T-helper 2 cell treated with Interferon-gamma antibody and Interleukin-4, amounts not matched to agents 100 ng/mL and 5 ng/mL, for 36 hours (primary cell): Measurements from ENCODE around the gene BHMT2. TPM values are rescaled to one million over a fixed set of nuclear protein-coding genes. Genes with fewer than 3 reads are reported as not detected.

Experiments
- intact Hi-C: fragments of 100-400 bp; cut with micrococcal nuclease; formaldehyde crosslinking; loops from one replicate; pipeline ENCODE4 v1.15.1; 2023
- total RNA-seq: library from RNA; stranded (reverse); gene quantifications from 2 replicates; pipeline ENCODE4 v1.2.3, GENCODE V29; 2022

The BHMT2 gene
- total RNA-seq, 1 donor from 2014 or later = not detected

DNA sequence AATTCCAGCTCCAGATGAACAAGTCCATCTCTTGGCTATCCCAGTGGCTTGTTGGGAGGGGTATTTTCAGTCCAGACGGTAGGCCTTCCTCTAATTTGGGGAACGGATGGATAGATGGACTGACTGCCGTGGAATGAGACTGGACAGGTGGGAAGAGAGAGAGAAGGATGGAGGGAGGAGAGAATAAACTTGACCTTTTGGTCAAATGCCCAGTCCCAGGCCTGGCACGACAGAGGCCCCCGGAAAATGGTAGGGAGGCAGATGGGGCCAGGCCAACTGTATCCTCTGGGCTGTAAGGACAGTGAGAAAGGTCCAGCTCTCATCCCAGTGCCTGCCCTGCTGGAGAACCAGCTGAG, 43.1 kb downstream of the BHMT2 start:
- intact Hi-C loops = loop anchor here (5.0 to 10.0 kb wide), 2 partner anchors 90 to 788 kb away; no protein-coding TSS in a partner anchor

DNA sequence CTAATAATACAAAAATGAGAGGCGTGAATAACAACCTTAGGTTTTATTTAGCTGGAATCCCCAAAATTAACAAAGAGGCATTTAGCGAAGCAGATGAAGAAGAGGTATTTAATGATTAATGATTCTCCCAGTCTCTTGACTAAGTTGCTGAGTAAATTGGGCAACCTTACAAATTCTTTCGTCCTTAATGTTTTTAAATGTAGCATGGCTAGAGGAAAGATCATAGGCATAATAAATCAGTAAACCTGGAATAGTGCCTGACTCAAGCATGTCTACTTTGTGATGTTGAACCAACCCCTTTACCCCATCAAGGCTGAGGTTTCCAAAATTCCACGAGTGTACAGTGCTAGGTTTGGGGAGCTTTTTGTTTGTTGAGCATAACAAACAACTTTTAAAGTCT, 49.9 kb downstream of the BHMT2 start:
- intact Hi-C loops = loop anchor here (10.0 kb wide), 1 partner anchor 795 kb away; no protein-coding TSS in a partner anchor

DNA sequence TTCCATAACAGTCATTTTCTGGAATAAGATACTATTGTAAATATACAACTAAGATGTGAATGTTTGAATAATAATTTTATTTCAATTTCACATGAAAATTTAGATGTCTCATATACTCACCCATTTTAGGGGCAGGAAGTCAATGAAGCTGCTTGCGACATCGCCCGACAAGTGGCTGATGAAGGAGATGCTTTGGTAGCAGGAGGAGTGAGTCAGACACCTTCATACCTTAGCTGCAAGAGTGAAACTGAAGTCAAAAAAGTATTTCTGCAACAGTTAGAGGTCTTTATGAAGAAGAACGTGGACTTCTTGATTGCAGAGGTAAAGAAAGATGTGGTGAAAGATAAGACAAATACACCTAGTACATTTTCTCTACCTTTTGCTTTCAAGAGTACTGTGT, 50.7 kb downstream of the BHMT2 start:
- intact Hi-C loops = no loop called here

DNA sequence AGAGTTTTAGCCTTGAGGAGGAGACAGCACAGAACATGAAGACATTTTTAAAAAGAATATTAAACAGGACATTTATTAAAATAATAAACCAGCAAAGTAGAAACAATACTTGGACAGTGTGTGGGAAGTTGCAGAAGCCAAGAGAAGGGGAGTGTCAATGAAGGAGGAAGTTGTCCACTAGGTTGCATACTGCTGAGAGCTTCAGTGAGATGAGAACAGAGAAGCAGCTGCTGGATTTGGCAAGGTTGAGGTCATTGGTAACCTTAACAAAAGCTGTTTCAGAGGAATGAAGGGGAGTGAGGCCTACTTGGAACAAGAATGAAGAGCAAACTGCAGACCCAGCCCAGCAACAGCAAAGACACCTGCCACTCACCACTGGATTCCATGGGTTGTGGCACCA, 53.4 kb downstream of the BHMT2 start:
- intact Hi-C loops = no loop called here

DNA sequence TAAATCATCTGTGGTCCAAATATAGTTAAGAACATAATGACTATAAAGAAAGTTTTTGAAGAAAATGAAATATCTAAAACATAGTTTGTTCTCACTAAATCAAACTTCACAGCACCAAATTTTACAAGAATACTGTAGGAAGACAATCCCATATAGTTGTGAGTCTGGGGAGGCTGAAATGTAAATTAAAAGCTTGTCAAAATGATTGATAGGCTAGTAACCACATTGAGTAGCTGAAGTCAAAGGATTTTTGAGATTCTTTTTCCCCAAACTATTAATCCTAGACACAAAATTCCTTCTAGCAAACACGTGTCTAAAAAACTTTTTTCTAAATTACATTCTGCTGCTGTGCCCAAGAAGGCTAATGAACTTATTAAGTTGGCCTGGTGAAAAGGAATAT, 55.0 kb downstream of the BHMT2 start:
- intact Hi-C loops = no loop called here

DNA sequence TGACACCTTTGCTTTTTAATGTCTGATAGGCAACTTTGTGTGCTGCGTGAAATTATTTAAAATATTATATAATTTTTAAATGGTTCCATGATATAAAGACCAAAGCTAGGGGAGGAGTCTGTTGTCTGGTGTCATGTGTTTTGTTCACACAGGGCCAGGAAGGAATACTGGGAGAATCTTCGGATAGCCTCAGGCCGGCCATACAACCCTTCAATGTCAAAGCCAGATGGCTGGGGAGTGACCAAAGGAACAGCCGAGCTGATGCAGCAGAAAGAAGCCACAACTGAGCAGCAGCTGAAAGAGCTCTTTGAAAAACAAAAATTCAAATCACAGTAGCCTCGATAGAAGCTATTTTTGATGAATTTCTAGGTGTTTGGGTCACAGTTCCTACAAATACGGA, 61.2 kb downstream of the BHMT2 start:
- intact Hi-C loops = loop anchor here (5.0 kb wide), 1 partner anchor 952 kb away; no protein-coding TSS in a partner anchor

DNA sequence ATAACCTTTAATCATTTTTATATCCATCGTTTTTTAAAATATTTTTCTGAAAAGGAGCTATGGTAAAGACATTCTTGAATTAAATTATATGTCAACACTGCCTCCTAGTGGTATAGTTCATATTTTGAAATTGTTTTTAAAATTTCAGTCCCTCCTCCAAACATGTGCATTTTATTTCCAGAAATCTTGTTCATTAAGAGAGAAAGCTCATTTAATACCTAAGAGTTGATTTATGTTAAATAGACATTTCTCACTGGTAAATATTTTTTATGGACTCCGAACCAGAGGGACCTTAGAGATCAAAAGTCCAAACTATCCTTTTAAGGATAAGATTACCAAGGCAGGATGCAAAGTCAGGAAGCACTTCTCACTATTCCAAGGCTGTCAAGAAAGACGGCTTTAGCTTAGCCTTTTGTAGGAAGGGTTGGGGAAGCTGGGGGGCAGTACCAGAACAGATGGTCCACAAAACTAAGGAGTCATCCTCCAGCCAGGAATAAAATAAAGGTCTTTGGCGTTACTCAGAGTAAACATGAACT, 63.6 kb downstream of the BHMT2 start:
- intact Hi-C loops = loop anchor here (1.0 to 5.0 kb wide), 4 partner anchors 108 to 949 kb away; no protein-coding TSS in a partner anchor

DNA sequence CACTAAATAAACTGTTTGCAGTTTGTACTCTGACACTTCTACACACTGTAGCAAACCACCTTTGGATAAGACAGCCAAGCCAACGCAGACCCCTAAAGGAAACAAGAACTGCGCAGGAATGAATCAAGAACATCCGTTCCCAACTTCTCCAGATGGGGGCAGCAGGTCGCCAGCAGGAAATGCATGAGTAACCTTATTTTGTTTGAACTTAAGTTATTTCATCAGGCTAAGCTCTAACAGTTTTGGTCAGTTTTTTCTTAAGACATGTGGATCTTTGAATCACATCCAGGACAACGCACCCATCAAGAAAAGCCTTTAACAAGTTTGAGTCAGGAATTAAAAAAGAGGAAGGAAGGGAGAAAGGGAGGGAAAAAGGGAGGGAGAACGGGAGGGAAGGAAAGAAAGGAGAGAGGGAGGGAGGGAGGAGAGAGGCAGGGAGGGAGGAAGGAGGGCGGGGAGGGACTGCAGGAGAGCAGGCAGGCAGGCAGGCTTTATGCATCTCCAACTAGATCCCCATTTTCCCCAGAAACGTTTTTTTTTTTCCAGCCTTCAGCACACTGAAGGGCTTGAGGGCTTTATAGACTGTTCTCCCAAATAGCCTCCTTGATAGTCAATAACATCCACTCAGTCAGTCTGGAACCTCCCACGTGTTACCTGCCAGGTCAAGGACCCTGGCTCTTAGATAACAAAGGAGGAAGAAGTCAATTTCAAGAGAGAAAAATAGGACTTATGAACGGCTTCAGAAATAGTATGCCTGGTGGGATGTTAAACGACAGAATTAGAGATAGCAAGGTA, 64.3 kb downstream of the BHMT2 start:
- intact Hi-C loops = loop anchor here (1.0 to 5.0 kb wide), 4 partner anchors 109 to 948 kb away; no protein-coding TSS in a partner anchor

DNA sequence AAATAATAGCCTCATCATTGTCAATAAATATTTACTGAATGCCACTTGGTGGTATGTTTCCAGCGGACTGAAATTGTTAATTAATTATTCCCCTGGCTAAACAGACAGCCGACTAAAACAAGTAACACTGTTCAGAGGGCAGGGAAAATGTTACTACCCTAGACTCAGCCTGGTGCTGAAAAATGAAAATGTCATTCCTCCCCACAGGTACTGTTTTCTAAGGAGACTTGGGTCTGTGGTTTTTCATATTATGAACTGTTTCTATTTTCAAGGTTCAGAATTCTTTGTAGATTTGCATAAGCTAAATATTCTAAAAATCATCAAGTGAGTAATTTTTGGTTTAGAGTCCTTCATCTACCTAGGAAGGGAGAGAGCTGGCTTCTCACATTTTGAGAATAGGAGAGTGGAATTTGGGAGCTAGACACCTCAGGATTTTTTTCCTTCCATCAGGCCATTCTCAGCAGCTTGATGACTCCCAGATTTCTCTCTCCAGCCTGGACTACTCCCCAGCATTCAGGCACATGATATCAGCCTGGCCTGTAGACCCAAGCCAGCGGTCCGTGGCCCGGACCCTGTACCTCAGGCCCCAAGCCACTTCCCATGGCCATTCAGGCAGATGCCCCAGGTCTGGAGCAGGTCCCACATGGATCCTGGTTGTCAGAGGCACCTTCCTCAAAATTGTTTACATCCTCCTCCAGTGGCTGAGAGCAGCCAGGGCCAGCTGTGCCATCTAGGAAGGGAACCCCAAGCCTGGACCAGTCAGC, 66.4 kb downstream of the BHMT2 start:
- intact Hi-C loops = no loop called here

DNA sequence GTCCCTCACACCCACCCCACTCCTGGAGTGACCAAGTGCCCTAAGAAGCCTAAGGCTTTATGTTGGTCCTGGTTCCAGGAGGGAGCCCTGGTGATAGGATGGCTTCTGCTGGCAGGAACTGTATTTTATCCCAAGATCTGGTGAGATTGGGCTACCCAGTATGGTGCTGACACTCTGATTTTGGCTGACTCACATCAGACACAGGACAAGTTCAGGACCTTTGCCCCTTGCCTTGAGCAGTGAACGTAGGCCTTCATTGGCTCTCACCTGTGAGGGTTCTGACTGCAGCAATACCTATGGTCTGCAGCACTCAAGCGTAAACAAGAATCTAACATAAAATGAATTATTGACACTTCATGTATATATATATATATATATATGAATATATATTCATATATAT, 67.1 kb downstream of the BHMT2 start:
- intact Hi-C loops = no loop called here

Other genes starting within 250 kb of the BHMT2 start
- gene ARSB, start 84.5 kb upstream of the BHMT2 start, total RNA-seq = 11.6 and 13.9 TPM in 2 replicates
- 1.0 TPM in 1 of 2 replicates, not detected in the other for gene DMGDH, start 93 bp upstream of the BHMT2 start, total RNA-seq
- gene BHMT, start 42.0 kb downstream of the BHMT2 start, total RNA-seq = not detected in 2 replicates
- 3.6 and 3.7 TPM in 2 replicates for gene JMY, start 166.4 kb downstream of the BHMT2 start, total RNA-seq